CD4-positive, alpha-beta T cell treated with Interleukin-4 for 1 hour (primary cell): ENCODE results near the gene SLC19A2.
"Not testable (repeated sequence)": the region's sequence is repeated elsewhere in the genome, so short reads cannot be mapped to it uniquely, and the experiment has no call there.

Experiments used
- DNase-seq, 2 donors: peaks; one replicate each; pipeline ENCODE4 v3.0.0-alpha.2; 2020 to 2022

Gene SLC19A2, protein sequence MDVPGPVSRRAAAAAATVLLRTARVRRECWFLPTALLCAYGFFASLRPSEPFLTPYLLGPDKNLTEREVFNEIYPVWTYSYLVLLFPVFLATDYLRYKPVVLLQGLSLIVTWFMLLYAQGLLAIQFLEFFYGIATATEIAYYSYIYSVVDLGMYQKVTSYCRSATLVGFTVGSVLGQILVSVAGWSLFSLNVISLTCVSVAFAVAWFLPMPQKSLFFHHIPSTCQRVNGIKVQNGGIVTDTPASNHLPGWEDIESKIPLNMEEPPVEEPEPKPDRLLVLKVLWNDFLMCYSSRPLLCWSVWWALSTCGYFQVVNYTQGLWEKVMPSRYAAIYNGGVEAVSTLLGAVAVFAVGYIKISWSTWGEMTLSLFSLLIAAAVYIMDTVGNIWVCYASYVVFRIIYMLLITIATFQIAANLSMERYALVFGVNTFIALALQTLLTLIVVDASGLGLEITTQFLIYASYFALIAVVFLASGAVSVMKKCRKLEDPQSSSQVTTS

GRCh38 chr1:169485431-169486280 is at the start of gene SLC19A2:
Gene SLC19A2, minus strand, starts transcription at chr1:169485944. Its CDS starts 178 bp downstream, at chr1:169485766.
- peak; percentile 95 to 96 for DNase-seq

- DNase-seq, result no peak
Measured at GRCh38 chr1:169534653-169535052, 48.9 kb upstream of the SLC19A2 start.

GRCh38 chr1:169533528-169534190 is 47.9 kb upstream of the SLC19A2 start:
- not testable (repeated sequence) for DNase-seq

DNA sequence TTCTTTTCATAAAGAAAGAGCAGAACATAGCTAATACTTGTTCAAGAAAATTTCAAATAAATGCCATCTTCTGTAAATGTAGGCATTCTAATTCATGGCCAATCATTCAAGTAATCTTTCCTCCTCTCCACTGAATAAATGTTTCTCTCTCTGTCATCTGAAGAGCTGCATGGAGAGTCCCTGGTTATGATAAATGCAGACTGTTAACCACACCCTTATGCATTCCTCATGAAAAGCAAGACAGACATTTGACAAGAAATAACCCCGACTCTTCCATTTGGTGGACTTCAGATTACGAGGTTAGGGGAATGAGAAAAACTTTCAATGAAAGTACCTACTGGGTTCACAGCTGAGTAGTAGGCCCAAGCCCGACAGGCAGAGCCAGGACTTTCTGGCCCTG is 44.7 kb upstream of the SLC19A2 start:
- DNase-seq, result no peak

GRCh38 chr1:169529068-169529642 is 43.4 kb upstream of the SLC19A2 start:
- DNase-seq, result no peak

- DNase-seq, result no peak
Measured at GRCh38 chr1:169528215-169529067, 42.7 kb upstream of the SLC19A2 start.

GRCh38 chr1:169527451-169528214 is 41.9 kb upstream of the SLC19A2 start:
- DNase-seq, result no peak

GRCh38 chr1:169527001-169527400 is 41.3 kb upstream of the SLC19A2 start:
- DNase-seq, result no peak

- DNase-seq, result no peak
Measured at GRCh38 chr1:169526120-169526832, 40.5 kb upstream of the SLC19A2 start.

- DNase-seq, result no peak
Measured at GRCh38 chr1:169525391-169525790, 39.6 kb upstream of the SLC19A2 start.

- no peak for DNase-seq
Measured at GRCh38 chr1:169523904-169524303, 38.2 kb upstream of the SLC19A2 start.

DNA sequence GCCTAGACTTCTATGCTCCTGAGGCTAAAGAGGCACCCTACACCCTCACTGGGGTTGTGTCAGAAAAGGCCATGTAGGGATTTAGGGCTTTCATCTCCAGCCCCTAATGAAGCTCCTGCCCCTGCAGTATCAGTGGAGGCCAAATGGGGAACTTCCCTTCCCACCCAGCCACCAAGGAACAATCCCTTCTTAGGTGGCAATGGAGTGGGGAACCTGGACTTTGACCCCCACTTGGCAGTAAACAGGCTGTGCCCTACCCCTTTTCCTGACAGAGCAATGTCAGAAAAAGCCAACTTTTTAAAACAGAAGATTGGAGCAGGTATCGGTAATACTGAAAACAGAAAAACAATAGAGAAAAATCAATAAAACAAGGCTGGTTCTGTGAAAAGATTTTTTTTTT is 35.5 kb upstream of the SLC19A2 start:
- DNase-seq, result no peak

GRCh38 chr1:169517558-169518186 is 31.9 kb upstream of the SLC19A2 start:
- no peak for DNase-seq

DNA sequence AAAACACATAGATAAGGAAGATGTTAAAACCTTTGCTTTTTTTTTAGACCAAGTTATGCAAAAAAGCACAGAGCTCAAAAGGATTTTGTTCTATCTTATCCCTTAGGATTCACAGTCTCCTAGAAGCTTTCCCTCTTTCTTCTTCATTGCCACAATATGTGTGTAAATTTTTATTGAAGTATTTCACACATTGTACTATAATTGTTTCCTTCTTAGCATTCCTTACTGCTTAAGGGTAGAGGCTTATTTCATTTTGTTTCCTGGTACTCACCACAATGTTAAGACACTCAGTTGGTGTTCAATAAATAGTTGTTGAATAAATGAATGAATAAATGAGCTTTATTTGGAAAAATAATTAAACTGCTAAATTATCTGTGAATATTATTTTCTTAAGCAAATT is 29.9 kb upstream of the SLC19A2 start:
- no peak for DNase-seq

DNA sequence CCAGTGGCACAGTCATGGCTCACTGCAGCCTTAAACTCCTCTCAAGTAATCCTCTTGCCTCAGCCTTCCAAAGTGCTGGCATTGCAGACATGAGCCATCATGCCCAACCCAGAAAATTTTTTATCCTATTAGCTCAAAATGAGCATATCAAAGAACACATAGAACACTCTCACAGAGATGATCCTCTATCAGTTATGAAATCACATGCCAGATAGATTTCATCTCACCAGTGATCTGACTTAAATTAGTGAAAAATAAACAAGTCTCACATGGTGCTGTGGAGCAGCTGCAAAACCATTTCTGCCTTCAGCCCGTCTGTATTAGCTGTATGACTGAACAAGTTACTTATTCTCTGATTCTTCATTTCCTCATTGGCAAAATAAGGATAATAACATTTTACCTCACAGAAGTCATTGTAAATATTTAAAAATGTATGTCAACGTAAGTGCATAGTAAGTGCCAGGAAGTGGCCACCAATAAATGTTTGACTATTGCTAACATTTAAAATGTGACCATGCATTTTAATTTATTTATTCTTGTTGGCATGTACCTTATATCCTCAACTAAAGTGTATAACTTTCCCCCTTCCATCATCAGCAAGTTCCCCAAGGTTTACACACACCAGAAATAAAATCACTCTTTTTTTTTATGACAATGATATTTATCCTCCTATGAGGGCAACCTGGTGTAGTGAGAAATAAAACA is 29.0 kb upstream of the SLC19A2 start:
- DNase-seq, result no peak

GRCh38 chr1:169513208-169513607 is 27.5 kb upstream of the SLC19A2 start:
- no peak for DNase-seq

DNA sequence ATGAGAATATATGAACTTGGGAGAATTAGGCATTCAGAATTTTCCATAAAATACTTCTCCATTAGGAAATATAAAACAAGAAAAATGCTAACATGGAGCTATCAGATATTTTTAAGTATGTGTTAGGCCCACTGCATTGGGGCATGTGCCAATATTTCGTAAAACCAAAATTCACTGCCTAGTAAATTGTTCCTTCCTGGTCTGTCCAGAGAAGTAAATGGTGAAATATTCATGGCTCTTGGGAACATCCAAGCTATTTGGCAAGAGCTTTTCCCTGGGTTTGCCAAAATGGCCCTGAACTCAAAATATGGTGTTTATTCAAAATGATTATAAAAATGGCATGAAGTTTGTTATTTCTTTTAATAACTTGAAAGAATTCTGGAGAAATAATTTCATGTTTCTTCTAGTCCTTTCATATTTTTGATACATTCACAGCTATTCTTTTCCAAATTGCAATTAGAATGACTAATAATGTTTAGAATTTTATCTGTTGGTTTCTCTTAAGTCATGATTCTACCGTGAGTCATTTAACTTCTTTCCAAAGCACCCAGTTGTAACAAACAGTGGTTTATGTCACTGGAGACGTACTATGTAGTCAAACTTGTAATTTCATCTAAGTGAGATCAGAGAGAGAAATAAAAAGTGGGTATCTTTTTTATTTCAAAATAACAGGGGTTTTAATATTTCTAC is 25.7 kb upstream of the SLC19A2 start:
- DNase-seq, result no peak

DNA sequence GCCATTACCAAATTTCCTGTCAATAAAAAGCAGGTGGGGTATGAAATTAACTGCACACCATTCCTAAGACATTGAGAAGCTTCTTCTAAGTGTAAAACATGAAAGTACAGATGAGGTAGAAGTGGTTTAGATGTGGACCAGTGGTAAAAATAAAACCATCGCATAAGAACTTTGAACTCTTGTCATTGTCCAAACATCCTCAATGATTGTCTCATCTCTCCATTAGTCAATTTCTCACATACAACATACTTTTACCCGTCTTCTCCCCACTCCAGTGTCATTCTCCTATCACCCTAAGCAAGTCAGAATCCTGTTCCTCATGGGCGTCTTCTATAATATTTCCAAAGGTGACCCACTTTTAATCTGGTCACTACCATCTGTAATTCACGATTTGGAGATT is 24.3 kb upstream of the SLC19A2 start:
- no peak for DNase-seq

DNA sequence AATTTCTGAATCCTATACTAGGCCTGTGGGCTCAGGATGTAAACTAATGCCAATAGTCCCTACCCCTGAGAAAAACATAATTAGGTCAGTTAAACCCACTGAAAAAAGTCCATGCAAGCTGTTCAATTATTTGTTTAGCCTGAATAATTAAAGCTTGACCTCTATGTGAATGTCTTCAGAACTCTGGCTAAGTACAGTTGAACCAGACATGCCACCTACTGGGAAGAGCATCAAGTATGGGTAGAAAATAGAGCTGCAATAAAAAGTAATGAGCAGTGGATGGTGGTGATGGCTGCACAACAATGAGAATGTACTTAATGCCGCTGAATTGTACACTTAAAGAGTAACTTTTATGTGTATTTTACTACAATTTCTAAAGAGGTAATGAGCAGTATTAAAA is 23.6 kb upstream of the SLC19A2 start:
- no peak for DNase-seq
